Measurements from ENCODE around the gene OTUD4.
"Not testable (repeated sequence)": the region's sequence is repeated elsewhere in the genome, so short reads cannot be mapped to it uniquely, and the experiment has no call there.

The OTUD4 gene

DNA sequence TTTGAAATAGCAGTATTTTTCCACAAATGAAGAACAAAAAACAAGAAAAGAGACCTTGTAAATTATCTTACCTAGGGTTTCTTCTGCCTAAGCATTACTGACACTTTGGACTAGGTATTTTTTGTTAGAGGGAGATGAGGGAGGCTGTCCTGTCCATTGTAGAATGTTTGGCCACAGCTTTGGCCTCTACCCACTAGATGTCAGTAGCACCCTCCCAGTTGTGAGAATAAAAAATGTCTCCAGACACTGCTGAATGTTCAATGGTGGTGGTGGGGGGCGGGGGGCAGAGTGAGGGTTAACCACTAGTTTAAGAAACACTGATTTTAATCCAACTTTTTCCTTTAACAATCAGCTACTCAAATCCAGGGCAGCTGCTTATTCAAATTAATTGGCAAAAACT is 25.8 kb downstream of the OTUD4 start:
- Histone ChIP-seq H3K27me3 (ENCODE audit: control insufficient read depth in 1 of 2, insufficient read depth in 2 of 2, low read length in 2 of 2) (no peaks in the 10 kb centered on the region), H3K27ac (ENCODE audit: low read depth, low read length) (no peak overlapping the region), H3K9me3 (ENCODE audit: low read length) (no peaks in the 10 kb centered on the region), H3K4me1 (ENCODE audit: insufficient read depth, low read length) (peaks cover 4% of the 10 kb centered on the region), H3K9ac (ENCODE audit: low read length) (no peak overlapping the region), H3K4me3 (ENCODE audit: low read depth in 1 of 2, low read length in 2 of 2) (no peak overlapping the region), H3K36me3 (ENCODE audit: insufficient read depth, low read length) (peaks cover 43% of the 10 kb centered on the region)

- Histone ChIP-seq H3K4me3 (ENCODE audit: low read depth in 1 of 2, low read length in 2 of 2) (no peak overlapping the region), H3K9ac (ENCODE audit: low read length) (no peak overlapping the region), H3K36me3 (ENCODE audit: insufficient read depth, low read length) (peaks cover 49% of the 10 kb centered on the region), H3K9me3 (ENCODE audit: low read length) (no peaks in the 10 kb centered on the region), H3K4me1 (ENCODE audit: insufficient read depth, low read length) (peaks cover 4% of the 10 kb centered on the region), H3K27ac (ENCODE audit: low read depth, low read length) (no peak overlapping the region), H3K27me3 (ENCODE audit: control insufficient read depth in 1 of 2, insufficient read depth in 2 of 2, low read length in 2 of 2) (no peaks in the 10 kb centered on the region)
Observed at GRCh38 chr4:145153904-145154298, 26.5 kb downstream of the OTUD4 start.

DNA sequence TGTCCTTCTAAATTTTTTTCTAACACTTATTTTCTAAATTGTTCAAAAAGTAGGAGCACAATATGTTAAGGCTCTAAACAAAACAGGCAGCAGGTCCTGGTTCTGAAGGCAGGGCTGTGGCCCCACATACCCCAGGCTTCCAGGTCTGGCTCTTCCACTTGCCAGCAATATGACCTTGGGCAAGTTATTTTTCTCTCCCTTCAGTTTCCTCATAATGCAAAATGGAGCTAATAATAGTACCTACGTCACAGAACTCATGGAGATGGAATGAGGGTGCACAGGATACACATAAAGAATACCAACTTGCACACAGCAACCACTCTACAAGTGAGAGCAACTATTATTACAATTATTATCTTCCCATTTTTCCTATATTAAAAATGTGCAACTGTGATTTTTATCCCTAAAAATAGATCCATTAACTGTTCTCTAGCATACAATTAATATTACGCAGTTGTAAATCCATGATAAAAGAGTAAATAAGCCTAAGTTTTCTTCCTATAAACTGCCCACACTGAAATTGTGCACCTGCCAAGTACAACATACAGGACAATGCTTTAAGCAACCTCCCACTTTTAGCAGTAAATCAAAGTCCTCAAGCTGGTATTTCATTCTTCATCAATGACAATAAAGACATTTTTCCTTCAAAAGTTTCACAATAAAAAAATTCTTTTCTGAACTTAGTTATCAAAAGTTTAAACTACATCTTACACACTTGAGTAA is 27.0 kb downstream of the OTUD4 start:
- Histone ChIP-seq H3K4me1 (ENCODE audit: insufficient read depth, low read length) (peaks cover 4% of the 10 kb centered on the region), H3K4me3 (ENCODE audit: low read depth in 1 of 2, low read length in 2 of 2) (no peak overlapping the region), H3K27me3 (ENCODE audit: control insufficient read depth in 1 of 2, insufficient read depth in 2 of 2, low read length in 2 of 2) (no peaks in the 10 kb centered on the region), H3K27ac (ENCODE audit: low read depth, low read length) (no peak overlapping the region), H3K36me3 (ENCODE audit: insufficient read depth, low read length) (peaks cover 52% of the 10 kb centered on the region), H3K9me3 (ENCODE audit: low read length) (no peaks in the 10 kb centered on the region), H3K9ac (ENCODE audit: low read length) (no peak overlapping the region)

DNA sequence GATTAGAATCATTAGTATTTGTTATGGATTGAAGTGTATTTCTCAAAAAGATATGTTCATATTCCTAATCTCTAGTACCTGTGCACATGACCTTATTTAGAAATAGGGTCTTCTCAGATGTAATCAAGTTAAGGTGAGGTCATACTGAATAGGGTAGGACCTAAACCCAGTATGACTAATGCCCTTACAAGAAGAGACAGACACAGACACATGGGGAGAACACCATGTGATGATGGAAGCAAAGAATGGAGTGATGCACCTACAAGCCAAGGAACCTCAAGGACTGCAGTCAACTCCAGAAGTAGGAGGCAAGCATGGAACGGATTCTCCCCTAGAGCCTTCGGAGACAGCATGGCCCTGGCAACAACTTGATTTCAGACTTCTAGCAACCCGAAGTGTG is 31.4 kb downstream of the OTUD4 start:
- Histone ChIP-seq H3K4me1 (ENCODE audit: insufficient read depth, low read length) (peaks cover 4% of the 10 kb centered on the region), H3K27ac (ENCODE audit: low read depth, low read length) (no peak overlapping the region), H3K4me3 (ENCODE audit: low read depth in 1 of 2, low read length in 2 of 2) (no peak overlapping the region), H3K9me3 (ENCODE audit: low read length) (no peaks in the 10 kb centered on the region), H3K9ac (ENCODE audit: low read length) (no peak overlapping the region), H3K36me3 (ENCODE audit: insufficient read depth, low read length) (peaks cover 60% of the 10 kb centered on the region), H3K27me3 (ENCODE audit: control insufficient read depth in 1 of 2, insufficient read depth in 2 of 2, low read length in 2 of 2) (no peaks in the 10 kb centered on the region)

GRCh38 chr4:145136219-145136618 is 44.2 kb downstream of the OTUD4 start:
- H3K27me3 ChIP-seq (ENCODE audit: control insufficient read depth in 1 of 2, insufficient read depth in 2 of 2, low read length in 2 of 2); H3K27ac ChIP-seq (ENCODE audit: low read depth, low read length); H3K9ac ChIP-seq (ENCODE audit: low read length); H3K4me3 ChIP-seq (ENCODE audit: low read depth in 1 of 2, low read length in 2 of 2); H3K4me1 ChIP-seq (ENCODE audit: insufficient read depth, low read length); H3K9me3 ChIP-seq (ENCODE audit: low read length): not testable (repeated sequence)
- H3K36me3 ChIP-seq (ENCODE audit: insufficient read depth, low read length): peaks cover 38% of the 10 kb centered on the region

GRCh38 chr4:145132511-145133098 is 47.8 kb downstream of the OTUD4 start:
- Histone ChIP-seq H3K4me1 (ENCODE audit: insufficient read depth, low read length) (no peaks in the 10 kb centered on the region), H3K4me3 (ENCODE audit: low read depth in 1 of 2, low read length in 2 of 2) (no peak overlapping the region), H3K27ac (ENCODE audit: low read depth, low read length) (no peak overlapping the region), H3K36me3 (ENCODE audit: insufficient read depth, low read length) (peaks cover 11% of the 10 kb centered on the region), H3K9me3 (ENCODE audit: low read length) (no peaks in the 10 kb centered on the region), H3K9ac (ENCODE audit: low read length) (no peak overlapping the region), H3K27me3 (ENCODE audit: control insufficient read depth in 1 of 2, insufficient read depth in 2 of 2, low read length in 2 of 2) (no peaks in the 10 kb centered on the region)

GRCh38 chr4:145131848-145132247 is 48.5 kb downstream of the OTUD4 start:
- Histone ChIP-seq H3K4me3 (ENCODE audit: low read depth in 1 of 2, low read length in 2 of 2) (no peak overlapping the region), H3K27me3 (ENCODE audit: control insufficient read depth in 1 of 2, insufficient read depth in 2 of 2, low read length in 2 of 2) (no peaks in the 10 kb centered on the region), H3K9me3 (ENCODE audit: low read length) (no peaks in the 10 kb centered on the region), H3K27ac (ENCODE audit: low read depth, low read length) (no peak overlapping the region), H3K36me3 (ENCODE audit: insufficient read depth, low read length) (peaks cover 4% of the 10 kb centered on the region), H3K4me1 (ENCODE audit: insufficient read depth, low read length) (no peaks in the 10 kb centered on the region), H3K9ac (ENCODE audit: low read length) (no peak overlapping the region)

GRCh38 chr4:145130788-145131399 is 49.5 kb downstream of the OTUD4 start:
- H3K4me3 ChIP-seq (ENCODE audit: low read depth in 1 of 2, low read length in 2 of 2): no peak overlapping the region
- no peaks in the 10 kb centered on the region for H3K27me3 ChIP-seq (ENCODE audit: control insufficient read depth in 1 of 2, insufficient read depth in 2 of 2, low read length in 2 of 2)
- peaks cover 12% of the 10 kb centered on the region for H3K36me3 ChIP-seq (ENCODE audit: insufficient read depth, low read length)
- no peak overlapping the region for H3K9ac ChIP-seq (ENCODE audit: low read length)
- no peaks in the 10 kb centered on the region for H3K4me1 ChIP-seq (ENCODE audit: insufficient read depth, low read length)
- no peak overlapping the region for H3K27ac ChIP-seq (ENCODE audit: low read depth, low read length)
- no peaks in the 10 kb centered on the region for H3K9me3 ChIP-seq (ENCODE audit: low read length)

- Histone ChIP-seq H3K36me3 (ENCODE audit: insufficient read depth, low read length) (peaks cover 17% of the 10 kb centered on the region), H3K9ac (ENCODE audit: low read length) (no peak overlapping the region), H3K27ac (ENCODE audit: low read depth, low read length) (no peak overlapping the region), H3K4me1 (ENCODE audit: insufficient read depth, low read length) (no peaks in the 10 kb centered on the region), H3K9me3 (ENCODE audit: low read length) (no peaks in the 10 kb centered on the region), H3K4me3 (ENCODE audit: low read depth in 1 of 2, low read length in 2 of 2) (no peak overlapping the region), H3K27me3 (ENCODE audit: control insufficient read depth in 1 of 2, insufficient read depth in 2 of 2, low read length in 2 of 2) (no peaks in the 10 kb centered on the region)
Observed at GRCh38 chr4:145130130-145130529, 50.3 kb downstream of the OTUD4 start.

DNA sequence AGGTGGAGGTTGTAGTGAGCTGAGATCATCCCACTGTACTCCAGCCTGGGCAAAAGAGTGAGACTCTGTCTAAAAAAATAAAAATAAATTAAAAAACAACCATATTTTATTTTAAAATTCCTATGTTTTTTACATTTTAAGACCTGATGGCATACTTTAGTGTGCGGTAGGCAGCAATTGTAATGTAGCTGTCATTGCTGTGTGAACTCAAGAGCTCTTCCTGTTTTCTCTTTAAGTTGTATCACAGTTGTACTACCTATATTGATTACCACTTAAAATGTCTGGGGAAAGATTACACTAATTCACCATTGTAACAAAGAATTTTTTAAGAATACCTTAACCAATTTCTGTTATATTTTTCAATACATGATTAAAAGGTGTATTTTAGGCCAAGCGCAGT is 55.0 kb downstream of the OTUD4 start:
- no peaks in the 10 kb centered on the region for H3K9me3 ChIP-seq (ENCODE audit: low read length)
- H3K9ac ChIP-seq (ENCODE audit: low read length): no peak overlapping the region
- no peak overlapping the region for H3K27ac ChIP-seq (ENCODE audit: low read depth, low read length)
- H3K4me1 ChIP-seq (ENCODE audit: insufficient read depth, low read length): no peaks in the 10 kb centered on the region
- no peaks in the 10 kb centered on the region for H3K27me3 ChIP-seq (ENCODE audit: control insufficient read depth in 1 of 2, insufficient read depth in 2 of 2, low read length in 2 of 2)
- H3K36me3 ChIP-seq (ENCODE audit: insufficient read depth, low read length): peaks cover 34% of the 10 kb centered on the region
- H3K4me3 ChIP-seq (ENCODE audit: low read depth in 1 of 2, low read length in 2 of 2): no peak overlapping the region

DNA sequence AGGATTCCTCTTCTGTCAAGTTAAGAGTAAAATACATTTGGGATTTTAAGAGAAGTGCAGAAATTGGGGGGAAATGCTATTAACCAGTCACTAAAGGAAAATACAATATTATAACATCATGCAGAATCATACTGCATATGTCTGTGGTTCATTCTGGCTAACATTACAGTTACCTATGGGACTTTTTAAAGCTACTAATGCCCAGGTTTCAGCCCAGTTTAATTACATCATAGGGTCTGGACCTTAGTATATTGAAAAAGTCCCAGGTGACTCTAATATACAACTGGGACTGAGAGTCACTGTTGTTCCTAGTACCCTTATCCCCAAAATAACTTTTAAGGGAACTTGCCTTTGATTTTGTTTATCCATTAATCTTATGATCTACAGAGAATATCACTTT is 72.3 kb downstream of the OTUD4 start:
- Histone ChIP-seq H3K9ac (ENCODE audit: low read length) (no peak overlapping the region), H3K4me1 (ENCODE audit: insufficient read depth, low read length) (no peaks in the 10 kb centered on the region), H3K27me3 (ENCODE audit: control insufficient read depth in 1 of 2, insufficient read depth in 2 of 2, low read length in 2 of 2) (no peaks in the 10 kb centered on the region), H3K4me3 (ENCODE audit: low read depth in 1 of 2, low read length in 2 of 2) (no peak overlapping the region), H3K9me3 (ENCODE audit: low read length) (no peaks in the 10 kb centered on the region), H3K27ac (ENCODE audit: low read depth, low read length) (no peak overlapping the region), H3K36me3 (ENCODE audit: insufficient read depth, low read length) (peaks cover 62% of the 10 kb centered on the region)

DNA sequence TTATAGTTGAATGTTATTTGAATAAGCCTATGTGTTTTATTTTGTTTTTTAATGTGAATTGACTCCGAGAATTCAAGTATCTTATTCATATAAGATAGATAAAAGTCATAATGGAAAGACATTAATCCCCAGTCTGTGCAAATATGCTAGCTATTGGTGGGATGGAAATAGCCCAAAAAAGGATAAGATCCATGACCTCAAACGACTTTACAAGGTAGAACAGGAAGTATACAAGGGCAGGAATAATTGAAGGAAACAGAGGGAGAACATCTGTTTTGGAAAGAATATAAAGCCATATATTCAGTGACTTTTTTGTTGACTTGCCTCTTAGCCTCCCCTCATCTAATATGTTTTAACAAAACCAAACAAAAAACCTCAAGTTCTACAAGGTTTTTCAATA is 73.3 kb downstream of the OTUD4 start:
- Histone ChIP-seq H3K9me3 (ENCODE audit: low read length) (no peaks in the 10 kb centered on the region), H3K27me3 (ENCODE audit: control insufficient read depth in 1 of 2, insufficient read depth in 2 of 2, low read length in 2 of 2) (no peaks in the 10 kb centered on the region), H3K4me1 (ENCODE audit: insufficient read depth, low read length) (no peaks in the 10 kb centered on the region), H3K9ac (ENCODE audit: low read length) (no peak overlapping the region), H3K4me3 (ENCODE audit: low read depth in 1 of 2, low read length in 2 of 2) (no peak overlapping the region), H3K27ac (ENCODE audit: low read depth, low read length) (no peak overlapping the region), H3K36me3 (ENCODE audit: insufficient read depth, low read length) (peaks cover 52% of the 10 kb centered on the region)

All from muscle layer of colon (tissue), 2 donors.